Body of pancreas (tissue), 4 donors: ENCODE data around the gene GPR137B.

Source experiments
- POLR2A ChIP-seq, 3 donors: fragments of 450-650 bp; IDR thresholded peaks; one replicate each; pipeline ENCODE4 v1.6.1; 2016; ENCODE audit warnings: antibody characterized with exemption in 3 of 3, mild to moderate bottlenecking in 2 of 3
- TF ChIP-seq, protein P1 (sequence below), 7 experiments: fragments of 450-650 bp in 4 of 7; fragments of 200-600 bp in 3 of 7; sonication (generic) in 3 of 7; IDR thresholded peaks; one replicate each; pipeline ENCODE4 v1.5.1; 2016 to 2019; ENCODE audit warnings: antibody characterized with exemption in 7 of 7

DNA sequence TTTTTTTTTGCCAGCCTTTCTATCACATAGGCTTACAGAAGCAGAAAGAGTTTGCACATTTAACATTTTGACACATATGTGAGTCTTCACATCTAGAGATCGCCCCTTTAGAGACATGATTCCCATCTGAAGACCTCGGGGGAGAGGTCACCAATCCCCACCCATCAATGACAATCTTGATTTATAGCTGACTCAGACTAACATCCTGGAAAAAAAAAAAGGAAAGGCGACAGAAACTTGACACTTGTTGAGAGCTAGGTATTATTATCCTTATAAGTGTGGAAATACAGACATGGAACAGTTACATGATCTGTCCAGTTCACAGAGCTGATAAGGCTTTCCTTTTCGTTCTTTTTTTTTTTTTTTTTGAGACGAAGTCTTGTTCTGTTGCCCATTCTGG lies 49.4 kb upstream of the GPR137B start:
- TF ChIP-seq, protein P1, sequence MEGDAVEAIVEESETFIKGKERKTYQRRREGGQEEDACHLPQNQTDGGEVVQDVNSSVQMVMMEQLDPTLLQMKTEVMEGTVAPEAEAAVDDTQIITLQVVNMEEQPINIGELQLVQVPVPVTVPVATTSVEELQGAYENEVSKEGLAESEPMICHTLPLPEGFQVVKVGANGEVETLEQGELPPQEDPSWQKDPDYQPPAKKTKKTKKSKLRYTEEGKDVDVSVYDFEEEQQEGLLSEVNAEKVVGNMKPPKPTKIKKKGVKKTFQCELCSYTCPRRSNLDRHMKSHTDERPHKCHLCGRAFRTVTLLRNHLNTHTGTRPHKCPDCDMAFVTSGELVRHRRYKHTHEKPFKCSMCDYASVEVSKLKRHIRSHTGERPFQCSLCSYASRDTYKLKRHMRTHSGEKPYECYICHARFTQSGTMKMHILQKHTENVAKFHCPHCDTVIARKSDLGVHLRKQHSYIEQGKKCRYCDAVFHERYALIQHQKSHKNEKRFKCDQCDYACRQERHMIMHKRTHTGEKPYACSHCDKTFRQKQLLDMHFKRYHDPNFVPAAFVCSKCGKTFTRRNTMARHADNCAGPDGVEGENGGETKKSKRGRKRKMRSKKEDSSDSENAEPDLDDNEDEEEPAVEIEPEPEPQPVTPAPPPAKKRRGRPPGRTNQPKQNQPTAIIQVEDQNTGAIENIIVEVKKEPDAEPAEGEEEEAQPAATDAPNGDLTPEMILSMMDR (IDR thresholded peaks at IDR 0.05), result no peak
- TF ChIP-seq POLR2A (IDR thresholded peaks at IDR 0.05), result no peak
